Hepatocyte (in vitro differentiated cells): ENCODE data around the gene RNPS1. TPM values are rescaled to one million over a fixed set of nuclear protein-coding genes. Genes with fewer than 3 reads are reported as not detected.

Experiments used
- DNase-seq: peaks from one replicate; pipeline ENCODE4 v3.0.0-alpha.2; 2016; ENCODE audit warnings: low spot score
- H2AFZ ChIP-seq: fragments of 200-600 bp; sonication (generic); 2 replicates; pipeline ENCODE4 v1.6.0; 2016; ENCODE audit warnings: antibody characterized with exemption, mild to moderate bottlenecking
- H3K27ac ChIP-seq: fragments of 200-600 bp; sonication (generic); 2 replicates; pipeline ENCODE4 v1.5.1; 2016; ENCODE audit warnings: mild to moderate bottlenecking
- H3K27me3 ChIP-seq: fragments of 200-600 bp; sonication (generic); 2 replicates; pipeline ENCODE4 v1.6.1; 2016
- H3K36me3 ChIP-seq: fragments of 200-600 bp; sonication (generic); replicated peaks from 2 replicates; pipeline ENCODE4 v1.5.1; 2016; ENCODE audit warnings: low read depth; ENCODE audit not compliant: insufficient read depth
- H3K4me1 ChIP-seq: fragments of 200-600 bp; sonication (generic); 2 replicates; pipeline ENCODE4 v1.5.1; 2016; ENCODE audit warnings: mild to moderate bottlenecking, moderate library complexity; ENCODE audit not compliant: insufficient read depth
- H3K4me2 ChIP-seq: fragments of 200-600 bp; sonication (generic); 2 replicates; pipeline ENCODE4 v1.6.0; 2016
- H3K4me3 ChIP-seq: fragments of 200-600 bp; sonication (generic); 2 replicates; pipeline ENCODE4 v1.5.1; 2016; ENCODE audit warnings: mild to moderate bottlenecking
- H3K79me2 ChIP-seq: fragments of 200-600 bp; sonication (generic); 2 replicates; pipeline ENCODE4 v1.6.0; 2017; ENCODE audit warnings: mild to moderate bottlenecking
- H3K9me2 ChIP-seq: fragments of 200-600 bp; sonication (generic); replicated peaks from 2 replicates; pipeline ENCODE4 v1.6.0; 2017; ENCODE audit warnings: mild to moderate bottlenecking; ENCODE audit not compliant: insufficient read depth
- H3K9me3 ChIP-seq: fragments of 200-600 bp; sonication (generic); 2 replicates; pipeline ENCODE4 v1.5.1; 2016; ENCODE audit warnings: low read depth, mild to moderate bottlenecking
- H4K20me1 ChIP-seq: fragments of 200-600 bp; sonication (generic); 2 replicates; pipeline ENCODE4 v1.6.0; 2016; ENCODE audit warnings: mild to moderate bottlenecking; ENCODE audit not compliant: insufficient read depth, poor library complexity, severe bottlenecking
- EZH2 ChIP-seq: fragments of 200-600 bp; sonication (generic); IDR thresholded peaks from 2 replicates; pipeline ENCODE4 v1.6.1; 2016; ENCODE audit warnings: antibody characterized with exemption, mild to moderate bottlenecking, borderline replicate concordance
- EZH2phosphoT487 ChIP-seq: fragments of 200-600 bp; sonication (generic); IDR thresholded peaks from one replicate; pipeline ENCODE4 v1.6.1; 2018; ENCODE audit warnings: antibody characterized with exemption, mild to moderate bottlenecking, low read depth, moderate library complexity; ENCODE audit not compliant: unreplicated experiment, severe bottlenecking
- WGBS: methylation state at CpG from one replicate; pipeline ENCODE4 v1.1.6; 2016; ENCODE audit warnings: low lambda C conversion rate; ENCODE audit errors: missing lambda C conversion rate; 5-methylcytosine and 5-hydroxymethylcytosine counted together
- polyA plus RNA-seq: library from polyadenylated mRNA; unstranded; fragments of >200 nt; fragmentation: Nextera tagmentation; extraction: Ambion mirVana; gene quantifications from 2 replicates; pipeline ENCODE4 v1.2.1, GENCODE V29; 2016
- total RNA-seq: library from RNA; depleted of rRNA; stranded (reverse); fragments of >200 nt; gene quantifications from 2 replicates; pipeline ENCODE4 v1.2.3, GENCODE V29; 2014
- TF ChIP-seq, protein P1 (sequence below): fragments of 200-600 bp; sonication (generic); IDR thresholded peaks from 2 replicates; pipeline ENCODE4 v1.5.1; 2016; ENCODE audit warnings: antibody characterized with exemption, mild to moderate bottlenecking; ENCODE audit not compliant: poor library complexity

RNPS1 gene
- total and polyA plus RNA-seq, 2 experiments from 2014 or later, result 128 to 198 TPM

DNA sequence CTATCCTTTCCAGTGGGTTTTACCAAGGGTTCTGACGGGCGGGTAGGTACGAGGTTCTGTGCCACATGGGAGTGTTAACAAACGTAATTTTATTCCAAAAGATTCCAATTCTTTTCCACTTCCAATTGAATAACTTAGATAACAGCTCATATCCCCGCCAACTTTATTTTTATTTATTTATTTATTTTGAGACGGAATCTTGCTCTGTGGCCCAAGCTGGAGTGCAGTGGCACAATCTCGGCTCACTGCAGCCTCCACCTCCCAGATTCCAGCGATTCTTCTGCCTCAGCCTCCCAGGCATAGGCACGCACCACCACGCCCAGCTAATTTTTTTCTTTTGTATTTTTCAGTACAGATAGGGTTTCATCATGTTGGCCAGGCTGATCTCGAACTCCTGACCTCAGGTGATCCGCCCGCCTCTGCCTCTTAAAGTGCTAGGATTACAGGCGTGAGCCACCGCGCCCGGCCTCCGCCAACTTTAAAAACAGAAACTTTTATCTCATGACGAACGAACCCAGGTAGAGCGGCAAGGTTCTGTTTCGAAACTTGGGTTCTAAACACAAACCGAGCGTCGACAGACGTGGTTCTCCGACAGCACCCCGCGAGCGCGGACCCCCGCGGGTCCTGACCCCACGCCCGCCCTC lies 17.2 kb downstream of the RNPS1 start:
- Histone ChIP-seq H3K9me3 (no peaks in the 10 kb centered on the region), H2AFZ (peak overlapping the region; percentile 66), H3K27ac (peak overlapping the region; percentile 91), H3K9me2 (no peaks in the 10 kb centered on the region), H4K20me1 (no peaks in the 10 kb centered on the region), H3K4me1 (peaks cover 14% of the 10 kb centered on the region), H3K4me2 (peak overlapping the region; percentile 83), H3K79me2 (peaks cover 41% of the 10 kb centered on the region), H3K27me3 (no peaks in the 10 kb centered on the region), H3K36me3 (no peaks in the 10 kb centered on the region), H3K4me3 (peak overlapping the region; percentile 66)
- 8% methylated on average over 25 of the region's 35 CpGs for WGBS
- TF ChIP-seq EZH2, result no peak
- TF ChIP-seq EZH2phosphoT487, result no peak
- TF ChIP-seq, protein P1, sequence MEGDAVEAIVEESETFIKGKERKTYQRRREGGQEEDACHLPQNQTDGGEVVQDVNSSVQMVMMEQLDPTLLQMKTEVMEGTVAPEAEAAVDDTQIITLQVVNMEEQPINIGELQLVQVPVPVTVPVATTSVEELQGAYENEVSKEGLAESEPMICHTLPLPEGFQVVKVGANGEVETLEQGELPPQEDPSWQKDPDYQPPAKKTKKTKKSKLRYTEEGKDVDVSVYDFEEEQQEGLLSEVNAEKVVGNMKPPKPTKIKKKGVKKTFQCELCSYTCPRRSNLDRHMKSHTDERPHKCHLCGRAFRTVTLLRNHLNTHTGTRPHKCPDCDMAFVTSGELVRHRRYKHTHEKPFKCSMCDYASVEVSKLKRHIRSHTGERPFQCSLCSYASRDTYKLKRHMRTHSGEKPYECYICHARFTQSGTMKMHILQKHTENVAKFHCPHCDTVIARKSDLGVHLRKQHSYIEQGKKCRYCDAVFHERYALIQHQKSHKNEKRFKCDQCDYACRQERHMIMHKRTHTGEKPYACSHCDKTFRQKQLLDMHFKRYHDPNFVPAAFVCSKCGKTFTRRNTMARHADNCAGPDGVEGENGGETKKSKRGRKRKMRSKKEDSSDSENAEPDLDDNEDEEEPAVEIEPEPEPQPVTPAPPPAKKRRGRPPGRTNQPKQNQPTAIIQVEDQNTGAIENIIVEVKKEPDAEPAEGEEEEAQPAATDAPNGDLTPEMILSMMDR, result no peak
- DNase-seq, result no peak

DNA sequence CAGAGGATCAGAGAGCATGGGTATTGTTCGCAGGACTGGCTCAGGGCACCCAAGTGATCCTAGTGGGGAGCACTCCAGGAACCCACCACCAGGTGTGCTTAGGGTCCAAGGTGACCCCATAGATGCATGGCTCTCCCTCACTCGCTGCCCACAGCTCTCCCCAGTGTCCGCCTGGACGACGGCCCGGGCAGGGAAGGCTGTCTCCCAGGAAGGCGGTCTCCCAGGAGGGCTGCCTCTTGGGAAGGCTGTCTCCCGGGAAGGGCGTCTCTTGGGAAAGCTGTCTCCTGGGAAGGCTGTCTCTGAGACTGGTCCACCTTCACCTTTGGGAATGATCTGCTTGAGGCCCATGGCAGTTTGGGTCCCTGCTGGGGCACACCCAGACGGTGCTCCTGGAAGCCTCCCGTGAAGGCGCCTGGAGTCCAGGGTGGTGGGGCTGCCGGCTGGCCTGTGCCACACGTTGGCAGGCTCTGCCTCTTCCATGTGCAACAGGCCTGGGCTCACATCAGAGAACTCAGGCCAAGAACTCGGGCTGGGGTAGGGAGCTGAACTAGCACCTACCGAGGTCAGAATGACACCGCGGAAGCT lies 21.5 kb downstream of the RNPS1 start:
- Histone ChIP-seq H3K9me3 (no peaks in the 10 kb centered on the region), H2AFZ (no peak overlapping the region), H3K9me2 (no peaks in the 10 kb centered on the region), H3K27me3 (no peaks in the 10 kb centered on the region), H3K4me2 (no peak overlapping the region), H3K79me2 (peaks cover 36% of the 10 kb centered on the region), H4K20me1 (no peaks in the 10 kb centered on the region), H3K4me1 (peaks cover 8% of the 10 kb centered on the region), H3K4me3 (no peak overlapping the region), H3K36me3 (no peaks in the 10 kb centered on the region), H3K27ac (no peak overlapping the region)
- no peak for DNase-seq
- WGBS, result 96% methylated on average over 18 of the region's 18 CpGs
- TF ChIP-seq EZH2, result no peak
- TF ChIP-seq EZH2phosphoT487, result no peak
- TF ChIP-seq, protein P1, result no peak

DNA sequence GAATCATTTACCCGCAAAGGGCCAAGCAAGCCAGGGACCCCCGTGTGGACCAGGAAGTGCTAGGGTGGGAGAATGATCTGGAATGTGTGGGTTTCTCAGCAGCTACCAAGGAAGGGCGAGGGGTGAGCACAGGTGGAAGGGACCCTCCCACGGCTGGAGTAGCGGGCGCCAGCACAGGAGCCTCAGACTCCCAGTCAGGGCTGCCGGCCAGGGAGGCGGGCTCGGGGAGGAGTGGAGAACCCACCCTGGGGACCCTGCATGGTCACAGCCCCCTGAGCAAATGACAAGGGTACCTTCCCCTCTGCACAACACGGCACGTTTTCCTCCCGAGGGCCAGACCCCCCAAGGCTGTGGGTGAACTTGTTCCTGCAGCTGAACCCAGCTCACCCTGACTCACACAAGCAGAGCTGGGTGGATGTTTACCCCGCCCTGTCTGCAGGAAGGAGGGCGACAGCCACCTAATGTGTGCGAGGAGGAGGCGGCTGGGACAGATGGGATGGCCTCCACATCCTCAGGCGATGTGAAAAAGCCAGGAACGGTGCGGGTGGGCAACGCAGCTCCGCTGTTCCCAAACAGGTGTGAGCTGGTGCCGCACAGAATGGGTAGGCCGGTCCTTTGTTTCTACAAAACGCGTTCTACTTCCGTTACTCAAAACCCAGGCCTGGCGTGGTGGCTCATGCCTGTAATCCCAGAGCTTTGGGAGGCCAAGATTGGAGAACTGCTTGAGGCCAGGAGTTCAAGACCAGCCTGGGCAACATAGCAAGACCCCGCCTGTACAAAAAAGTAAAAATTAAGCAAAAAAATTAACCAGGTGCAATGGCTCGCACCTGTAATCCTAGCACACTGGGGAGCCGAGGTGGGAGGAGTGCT lies 22.8 kb downstream of the RNPS1 start:
- WGBS, result 96% methylated on average over 30 of the region's 30 CpGs
- DNase-seq, result no peak
- H3K4me1 ChIP-seq, result peaks cover 3% of the 10 kb centered on the region
- H3K27ac ChIP-seq, result no peak overlapping the region
- no peaks in the 10 kb centered on the region for H4K20me1 ChIP-seq
- H2AFZ ChIP-seq, result no peak overlapping the region
- H3K27me3 ChIP-seq, result no peaks in the 10 kb centered on the region
- peaks cover 30% of the 10 kb centered on the region for H3K79me2 ChIP-seq
- H3K9me2 ChIP-seq, result no peaks in the 10 kb centered on the region
- H3K9me3 ChIP-seq, result no peaks in the 10 kb centered on the region
- TF ChIP-seq, protein P1, result no peak
- TF ChIP-seq EZH2phosphoT487 (no peak), EZH2 (no peak)
- no peak overlapping the region for H3K4me3 ChIP-seq
- no peak overlapping the region for H3K4me2 ChIP-seq
- H3K36me3 ChIP-seq, result no peaks in the 10 kb centered on the region
